ENCODE data around the gene XRCC6. TPM values are rescaled to one million over a fixed set of nuclear protein-coding genes. Genes with fewer than 3 reads are reported as not detected.

The XRCC6 gene
- total and polyA plus RNA-seq, 9 of the 15 experiments (the other 6 are each of a cell fraction or from before 2014, with no cell fraction given): 151 to 440 (median 318) TPM

DNA sequence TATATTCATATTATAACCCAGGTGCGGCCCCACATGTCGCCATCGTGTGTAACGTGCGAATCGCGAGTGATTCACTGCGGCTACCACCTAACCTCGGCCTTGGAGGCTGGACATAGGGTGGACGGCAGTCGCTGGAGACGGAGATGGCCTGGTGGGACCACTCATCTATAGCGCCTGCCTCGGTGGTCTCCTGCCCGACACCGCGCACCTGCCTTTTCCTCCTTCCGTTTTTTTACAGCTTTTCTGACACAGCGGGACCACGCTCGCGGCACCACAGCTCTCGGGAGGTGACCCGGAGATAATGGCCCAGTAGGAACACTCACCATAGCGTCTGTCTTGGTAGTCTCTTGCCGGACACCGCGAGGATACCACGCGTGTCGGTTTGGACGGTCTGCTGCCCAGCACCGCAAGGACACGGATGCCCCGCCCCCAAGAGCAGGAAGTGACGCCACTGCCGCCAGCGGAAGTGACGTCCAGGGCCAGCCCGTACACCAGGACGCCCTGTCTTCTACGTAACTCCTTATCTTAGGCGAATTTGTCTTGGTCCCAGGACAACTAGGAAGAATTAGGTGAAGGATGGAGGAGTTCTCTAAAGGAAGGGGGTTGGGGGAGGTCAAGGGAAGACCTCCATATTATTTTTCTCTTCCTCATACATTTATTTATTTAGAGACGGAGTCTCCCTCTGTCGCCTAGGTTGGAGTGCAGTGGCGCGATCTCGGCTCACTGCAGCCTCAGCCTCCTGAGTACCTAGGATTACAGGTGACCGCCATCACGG is 61.1 kb downstream of the XRCC6 start (continued):
- peak; percentile 70 for TF ChIP-seq HCFC1 (IDR thresholded peaks at IDR 0.05; ENCODE audit: low read depth, low read length)
- peak; percentile 15; the same call in 1 of the 2 replicates for TF ChIP-seq EP300 (IDR thresholded peaks at IDR 0.05; ENCODE audit: low read length)
- TF ChIP-seq, protein P1, sequence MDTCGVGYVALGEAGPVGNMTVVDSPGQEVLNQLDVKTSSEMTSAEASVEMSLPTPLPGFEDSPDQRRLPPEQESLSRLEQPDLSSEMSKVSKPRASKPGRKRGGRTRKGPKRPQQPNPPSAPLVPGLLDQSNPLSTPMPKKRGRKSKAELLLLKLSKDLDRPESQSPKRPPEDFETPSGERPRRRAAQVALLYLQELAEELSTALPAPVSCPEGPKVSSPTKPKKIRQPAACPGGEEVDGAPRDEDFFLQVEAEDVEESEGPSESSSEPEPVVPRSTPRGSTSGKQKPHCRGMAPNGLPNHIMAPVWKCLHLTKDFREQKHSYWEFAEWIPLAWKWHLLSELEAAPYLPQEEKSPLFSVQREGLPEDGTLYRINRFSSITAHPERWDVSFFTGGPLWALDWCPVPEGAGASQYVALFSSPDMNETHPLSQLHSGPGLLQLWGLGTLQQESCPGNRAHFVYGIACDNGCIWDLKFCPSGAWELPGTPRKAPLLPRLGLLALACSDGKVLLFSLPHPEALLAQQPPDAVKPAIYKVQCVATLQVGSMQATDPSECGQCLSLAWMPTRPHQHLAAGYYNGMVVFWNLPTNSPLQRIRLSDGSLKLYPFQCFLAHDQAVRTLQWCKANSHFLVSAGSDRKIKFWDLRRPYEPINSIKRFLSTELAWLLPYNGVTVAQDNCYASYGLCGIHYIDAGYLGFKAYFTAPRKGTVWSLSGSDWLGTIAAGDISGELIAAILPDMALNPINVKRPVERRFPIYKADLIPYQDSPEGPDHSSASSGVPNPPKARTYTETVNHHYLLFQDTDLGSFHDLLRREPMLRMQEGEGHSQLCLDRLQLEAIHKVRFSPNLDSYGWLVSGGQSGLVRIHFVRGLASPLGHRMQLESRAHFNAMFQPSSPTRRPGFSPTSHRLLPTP (IDR thresholded peaks at IDR 0.05; ENCODE audit: borderline replicate concordance, extremely low read depth, insufficient read length): no peak
- no peak for TF ChIP-seq IRF2 (CRISPR knock-in tag; IDR thresholded peaks at IDR 0.05)
- TF ChIP-seq BRF1 (IDR thresholded peaks at IDR 0.05; ENCODE audit: borderline replicate concordance, extremely low read depth, insufficient read length): no peak
- TF ChIP-seq ZNF408 (CRISPR knock-in tag; IDR thresholded peaks at IDR 0.05; ENCODE audit: low read depth): no peak
- no peak for TF ChIP-seq CREBBP (IDR thresholded peaks at IDR 0.05; ENCODE audit: low read depth, low read length)
- TF ChIP-seq, protein P2, sequence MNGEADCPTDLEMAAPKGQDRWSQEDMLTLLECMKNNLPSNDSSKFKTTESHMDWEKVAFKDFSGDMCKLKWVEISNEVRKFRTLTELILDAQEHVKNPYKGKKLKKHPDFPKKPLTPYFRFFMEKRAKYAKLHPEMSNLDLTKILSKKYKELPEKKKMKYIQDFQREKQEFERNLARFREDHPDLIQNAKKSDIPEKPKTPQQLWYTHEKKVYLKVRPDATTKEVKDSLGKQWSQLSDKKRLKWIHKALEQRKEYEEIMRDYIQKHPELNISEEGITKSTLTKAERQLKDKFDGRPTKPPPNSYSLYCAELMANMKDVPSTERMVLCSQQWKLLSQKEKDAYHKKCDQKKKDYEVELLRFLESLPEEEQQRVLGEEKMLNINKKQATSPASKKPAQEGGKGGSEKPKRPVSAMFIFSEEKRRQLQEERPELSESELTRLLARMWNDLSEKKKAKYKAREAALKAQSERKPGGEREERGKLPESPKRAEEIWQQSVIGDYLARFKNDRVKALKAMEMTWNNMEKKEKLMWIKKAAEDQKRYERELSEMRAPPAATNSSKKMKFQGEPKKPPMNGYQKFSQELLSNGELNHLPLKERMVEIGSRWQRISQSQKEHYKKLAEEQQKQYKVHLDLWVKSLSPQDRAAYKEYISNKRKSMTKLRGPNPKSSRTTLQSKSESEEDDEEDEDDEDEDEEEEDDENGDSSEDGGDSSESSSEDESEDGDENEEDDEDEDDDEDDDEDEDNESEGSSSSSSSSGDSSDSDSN (IDR thresholded peaks at IDR 0.05; ENCODE audit: borderline replicate concordance in 1 of 2, low read depth in 2 of 2, low read length in 2 of 2): no peak
- TF ChIP-seq, protein P3, sequence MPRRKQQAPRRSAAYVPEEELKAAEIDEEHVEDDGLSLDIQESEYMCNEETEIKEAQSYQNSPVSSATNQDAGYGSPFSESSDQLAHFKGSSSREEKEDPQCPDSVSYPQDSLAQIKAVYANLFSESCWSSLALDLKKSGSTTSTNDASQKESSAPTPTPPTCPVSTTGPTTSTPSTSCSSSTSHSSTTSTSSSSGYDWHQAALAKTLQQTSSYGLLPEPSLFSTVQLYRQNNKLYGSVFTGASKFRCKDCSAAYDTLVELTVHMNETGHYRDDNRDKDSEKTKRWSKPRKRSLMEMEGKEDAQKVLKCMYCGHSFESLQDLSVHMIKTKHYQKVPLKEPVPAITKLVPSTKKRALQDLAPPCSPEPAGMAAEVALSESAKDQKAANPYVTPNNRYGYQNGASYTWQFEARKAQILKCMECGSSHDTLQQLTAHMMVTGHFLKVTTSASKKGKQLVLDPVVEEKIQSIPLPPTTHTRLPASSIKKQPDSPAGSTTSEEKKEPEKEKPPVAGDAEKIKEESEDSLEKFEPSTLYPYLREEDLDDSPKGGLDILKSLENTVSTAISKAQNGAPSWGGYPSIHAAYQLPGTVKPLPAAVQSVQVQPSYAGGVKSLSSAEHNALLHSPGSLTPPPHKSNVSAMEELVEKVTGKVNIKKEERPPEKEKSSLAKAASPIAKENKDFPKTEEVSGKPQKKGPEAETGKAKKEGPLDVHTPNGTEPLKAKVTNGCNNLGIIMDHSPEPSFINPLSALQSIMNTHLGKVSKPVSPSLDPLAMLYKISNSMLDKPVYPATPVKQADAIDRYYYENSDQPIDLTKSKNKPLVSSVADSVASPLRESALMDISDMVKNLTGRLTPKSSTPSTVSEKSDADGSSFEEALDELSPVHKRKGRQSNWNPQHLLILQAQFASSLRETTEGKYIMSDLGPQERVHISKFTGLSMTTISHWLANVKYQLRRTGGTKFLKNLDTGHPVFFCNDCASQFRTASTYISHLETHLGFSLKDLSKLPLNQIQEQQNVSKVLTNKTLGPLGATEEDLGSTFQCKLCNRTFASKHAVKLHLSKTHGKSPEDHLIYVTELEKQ (CRISPR knock-in tag; IDR thresholded peaks at IDR 0.05): no peak
- TF ChIP-seq, protein P4, sequence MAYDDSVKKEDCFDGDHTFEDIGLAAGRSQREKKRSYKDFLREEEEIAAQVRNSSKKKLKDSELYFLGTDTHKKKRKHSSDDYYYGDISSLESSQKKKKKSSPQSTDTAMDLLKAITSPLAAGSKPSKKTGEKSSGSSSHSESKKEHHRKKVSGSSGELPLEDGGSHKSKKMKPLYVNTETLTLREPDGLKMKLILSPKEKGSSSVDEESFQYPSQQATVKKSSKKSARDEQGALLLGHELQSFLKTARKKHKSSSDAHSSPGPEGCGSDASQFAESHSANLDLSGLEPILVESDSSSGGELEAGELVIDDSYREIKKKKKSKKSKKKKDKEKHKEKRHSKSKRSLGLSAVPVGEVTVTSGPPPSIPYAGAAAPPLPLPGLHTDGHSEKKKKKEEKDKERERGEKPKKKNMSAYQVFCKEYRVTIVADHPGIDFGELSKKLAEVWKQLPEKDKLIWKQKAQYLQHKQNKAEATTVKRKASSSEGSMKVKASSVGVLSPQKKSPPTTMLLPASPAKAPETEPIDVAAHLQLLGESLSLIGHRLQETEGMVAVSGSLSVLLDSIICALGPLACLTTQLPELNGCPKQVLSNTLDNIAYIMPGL (CRISPR knock-in tag; IDR thresholded peaks at IDR 0.05): no peak
- TF ChIP-seq MTA3 (IDR thresholded peaks at IDR 0.05; ENCODE audit: borderline replicate concordance): peak; percentile 80; the same call in 1 of the 2 replicates
- TF ChIP-seq, protein P5, sequence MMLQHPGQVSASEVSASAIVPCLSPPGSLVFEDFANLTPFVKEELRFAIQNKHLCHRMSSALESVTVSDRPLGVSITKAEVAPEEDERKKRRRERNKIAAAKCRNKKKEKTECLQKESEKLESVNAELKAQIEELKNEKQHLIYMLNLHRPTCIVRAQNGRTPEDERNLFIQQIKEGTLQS (IDR thresholded peaks at IDR 0.05): peak; percentile 16; the same call in 1 of the 2 replicates
- TF ChIP-seq, protein P5 (CRISPR knock-in tag; conservative IDR thresholded peaks at IDR 0.05): no peak

All from K562 (cell line).